Measurements from ENCODE around the gene TSPAN18.

The TSPAN18 gene

GRCh38 chr11:44848203-44848962 lies 121.6 kb downstream of the TSPAN18 start:
- no peak for DNase-seq (ENCODE audit: low read depth)

- DNase-seq (ENCODE audit: low read depth), result no peak
These were observed 122.2 kb downstream of the TSPAN18 start for GRCh38 chr11:44848963-44849350.

- DNase-seq (ENCODE audit: low read depth), result no peak
These were observed 122.7 kb downstream of the TSPAN18 start for GRCh38 chr11:44849424-44849823.

GRCh38 chr11:44849922-44850321 lies 123.2 kb downstream of the TSPAN18 start:
- DNase-seq (ENCODE audit: low read depth), result no peak

GRCh38 chr11:44851496-44851895 lies 124.7 kb downstream of the TSPAN18 start:
- DNase-seq (ENCODE audit: low read depth), result no peak

- no peak for DNase-seq (ENCODE audit: low read depth)
These were observed 125.5 kb downstream of the TSPAN18 start for GRCh38 chr11:44852159-44852747.

- no peak for DNase-seq (ENCODE audit: low read depth)
These were observed 126.2 kb downstream of the TSPAN18 start for GRCh38 chr11:44852952-44853351.

- no peak for DNase-seq (ENCODE audit: low read depth)
These were observed 126.9 kb downstream of the TSPAN18 start for GRCh38 chr11:44853666-44854065.

GRCh38 chr11:44854086-44854485 lies 127.3 kb downstream of the TSPAN18 start:
- DNase-seq (ENCODE audit: low read depth), result no peak

GRCh38 chr11:44854741-44855492 lies 128.2 kb downstream of the TSPAN18 start:
- DNase-seq (ENCODE audit: low read depth), result no peak

- DNase-seq (ENCODE audit: low read depth), result no peak
These were observed 128.7 kb downstream of the TSPAN18 start for GRCh38 chr11:44855493-44855849.

- no peak for DNase-seq (ENCODE audit: low read depth)
These were observed 130.8 kb downstream of the TSPAN18 start for GRCh38 chr11:44857490-44858090.

- DNase-seq (ENCODE audit: low read depth), result no peak
These were observed 132.2 kb downstream of the TSPAN18 start for GRCh38 chr11:44858796-44859527.

GRCh38 chr11:44859528-44859925 lies 132.8 kb downstream of the TSPAN18 start:
- no peak for DNase-seq (ENCODE audit: low read depth)

- DNase-seq (ENCODE audit: low read depth), result no peak
These were observed 133.6 kb downstream of the TSPAN18 start for GRCh38 chr11:44860346-44860745.

- peak; percentile 72 for DNase-seq (ENCODE audit: low read depth)
These were observed 135.2 kb downstream of the TSPAN18 start for GRCh38 chr11:44861849-44862557.

- DNase-seq (ENCODE audit: low read depth), result no peak
These were observed 135.9 kb downstream of the TSPAN18 start for GRCh38 chr11:44862558-44863101.

- DNase-seq (ENCODE audit: low read depth), result no peak
These were observed 136.5 kb downstream of the TSPAN18 start for GRCh38 chr11:44863231-44863630.

- DNase-seq (ENCODE audit: low read depth), result no peak
These were observed 139.1 kb downstream of the TSPAN18 start for GRCh38 chr11:44865866-44866272.

- no peak for DNase-seq (ENCODE audit: low read depth)
These were observed 139.5 kb downstream of the TSPAN18 start for GRCh38 chr11:44866286-44866685.

- DNase-seq (ENCODE audit: low read depth), result no peak
These were observed 141.3 kb downstream of the TSPAN18 start for GRCh38 chr11:44868021-44868420.
